Stimulated activated CD8-positive, alpha-beta memory T cell treated with anti-CD3 and anti-CD28 coated beads, Interleukin-15, amount 100 ng/mL, for 4 hours (primary cell): ENCODE measurements around the gene BBS9.

Experiments used
- DNase-seq, 2 donors: peaks; one replicate each; pipeline ENCODE4 v3.0.0-alpha.2; 2020; ENCODE audit warnings: low read depth in 2 of 2

The BBS9 gene

GRCh38 chr7:33127085-33127484 is 2.3 kb upstream of the BBS9 start:
- DNase-seq = no peak

- DNase-seq = no peak
Observed at GRCh38 chr7:33128631-33128989, 754 bp upstream of the BBS9 start.

- DNase-seq = no peak
Observed at GRCh38 chr7:33129806-33130153, 416 bp downstream of the BBS9 start.

GRCh38 chr7:33130184-33130583 is 820 bp downstream of the BBS9 start:
- no peak for DNase-seq

- no peak for DNase-seq
Observed at GRCh38 chr7:33137103-33137502, 7.7 kb downstream of the BBS9 start.

- no peak for DNase-seq
Observed at GRCh38 chr7:33142585-33142984, 13.2 kb downstream of the BBS9 start.

- DNase-seq = no peak
Observed at GRCh38 chr7:33143996-33144718, 14.8 kb downstream of the BBS9 start.

GRCh38 chr7:33145156-33145555 is 15.8 kb downstream of the BBS9 start:
- DNase-seq = no peak

- DNase-seq = no peak
Observed at GRCh38 chr7:33152087-33152486, 22.7 kb downstream of the BBS9 start.

GRCh38 chr7:33155811-33156210 is 26.4 kb downstream of the BBS9 start:
- DNase-seq = no peak

GRCh38 chr7:33156441-33156840 is 27.1 kb downstream of the BBS9 start:
- DNase-seq = no peak

GRCh38 chr7:33157311-33157710 is 27.9 kb downstream of the BBS9 start:
- no peak for DNase-seq

GRCh38 chr7:33157781-33158180 is 28.4 kb downstream of the BBS9 start:
- DNase-seq = no peak

- DNase-seq = no peak
Observed at GRCh38 chr7:33177876-33178275, 48.5 kb downstream of the BBS9 start.

GRCh38 chr7:33179519-33179918 is 50.2 kb downstream of the BBS9 start:
- no peak for DNase-seq

GRCh38 chr7:33183504-33183903 is 54.1 kb downstream of the BBS9 start:
- DNase-seq = no peak

GRCh38 chr7:33184828-33185227 is 55.5 kb downstream of the BBS9 start:
- no peak for DNase-seq

GRCh38 chr7:33185786-33186185 is 56.4 kb downstream of the BBS9 start:
- no peak for DNase-seq

- no peak for DNase-seq
Observed at GRCh38 chr7:33186192-33186591, 56.8 kb downstream of the BBS9 start.

GRCh38 chr7:33190688-33191304 is 61.4 kb downstream of the BBS9 start:
- no peak for DNase-seq

- no peak for DNase-seq
Observed at GRCh38 chr7:33191340-33191739, 62.0 kb downstream of the BBS9 start.

- no peak for DNase-seq
Observed at GRCh38 chr7:33192695-33193291, 63.4 kb downstream of the BBS9 start.

GRCh38 chr7:33193308-33193864 is 64.0 kb downstream of the BBS9 start:
- DNase-seq = no peak
